CD4-positive, alpha-beta T cell (primary cell): ENCODE measurements around the gene CDHR2. TPM values are rescaled to one million over a fixed set of nuclear protein-coding genes. Genes with fewer than 3 reads are reported as not detected.

Source experiments
- ATAC-seq: fragments of 200-7000 bp; cut with Tn5 transposase; one replicate; pipeline ENCODE4 v1.10.0; 2022; ENCODE audit warnings: mild to moderate bottlenecking; ENCODE audit not compliant: poor library complexity
- CTCF ChIA-PET: fragments of 350-600 bp; sonication (Branson Sonifier 250); formaldehyde crosslinking; loops from one replicate; lab custom pipeline; 2021; ENCODE audit warnings: antibody characterized with exemption, inconsistent platforms; lab: Charles Lee
- POLR2A ChIA-PET: fragments of 350-600 bp; sonication (Branson Sonifier 250); formaldehyde crosslinking; loops from one replicate; lab custom pipeline; 2021; ENCODE audit warnings: antibody characterized with exemption, inconsistent platforms; lab: Charles Lee
- DNase-seq, 14 experiments: peaks; one replicate each; pipeline ENCODE4 v3.0.0-alpha.2; 2013 to 2020; ENCODE audit warnings: mixed read lengths in 2 of 14
- H3K27ac ChIP-seq, 2 donors: one replicate each; pipeline versions ENCODE4 v1.5.1 to v1.7.0; 2013; ENCODE audit warnings: low read length in 2 of 2, low read depth in 1 of 2, mild to moderate bottlenecking in 1 of 2
- H3K27me3 ChIP-seq, 2 experiments: 1 replicate in 1 of 2; 2 replicates in 1 of 2; pipeline versions ENCODE4 v1.6.1 to v1.7.0; 2013; ENCODE audit warnings: low read length in 2 of 2, control low read depth in 1 of 2, mild to moderate bottlenecking in 1 of 2, moderate library complexity in 1 of 2; ENCODE audit not compliant: insufficient read depth in 2 of 2, control insufficient read depth in 1 of 2
- H3K36me3 ChIP-seq: one replicate; pipeline ENCODE4 v1.6.1; 2013; ENCODE audit warnings: low read length, control low read depth; ENCODE audit not compliant: insufficient read depth
- H3K4me1 ChIP-seq: one replicate; pipeline ENCODE4 v1.6.1; 2013; ENCODE audit warnings: low read length, control low read depth; ENCODE audit not compliant: insufficient read depth
- H3K4me3 ChIP-seq: one replicate; pipeline ENCODE4 v1.5.1; 2013; ENCODE audit warnings: mild to moderate bottlenecking, low read length, moderate library complexity
- H3K9me3 ChIP-seq, 2 experiments: 1 replicate in 1 of 2; 2 replicates in 1 of 2; pipeline versions ENCODE4 v1.6.1 to v1.7.0; 2013; ENCODE audit warnings: low read length in 2 of 2, mild to moderate bottlenecking in 2 of 2, control low read depth in 1 of 2, moderate library complexity in 1 of 2; ENCODE audit not compliant: control insufficient read depth in 1 of 2, insufficient read depth in 1 of 2
- H3K27ac Mint-ChIP-seq: one replicate; pipeline ENCODE4 v1.8.0; 2020; ENCODE audit warnings: mixed read lengths
- H3K27me3 Mint-ChIP-seq: one replicate; pipeline ENCODE4 v1.8.0; 2021; ENCODE audit warnings: mixed read lengths
- H3K36me3 Mint-ChIP-seq: one replicate; pipeline ENCODE4 v1.8.0; 2021; ENCODE audit warnings: low read depth, mixed read lengths
- H3K4me1 Mint-ChIP-seq: one replicate; pipeline ENCODE4 v1.8.0; 2021; ENCODE audit warnings: low read depth, mixed read lengths
- H3K4me3 Mint-ChIP-seq: one replicate; pipeline ENCODE4 v1.8.0; 2020; ENCODE audit warnings: mild to moderate bottlenecking, mixed read lengths
- H3K9me3 Mint-ChIP-seq: one replicate; pipeline ENCODE4 v1.8.0; 2020; ENCODE audit warnings: mixed read lengths
- intact Hi-C, 2 experiments: fragments of 100-400 bp; cut with DNase I in 1 of 2; cut with micrococcal nuclease in 1 of 2; formaldehyde crosslinking; loops; one replicate each; pipeline versions ENCODE4 v1.15.1 to v1.9.0; 2023 to 2025; cut with DNase I, micrococcal nuclease
- total RNA-seq, 174 experiments: library from RNA in 2 of 174; stranded (reverse) in 2 of 174; gene quantifications; one replicate each; pipeline ENCODE4 v1.2.3 and lab custom pipeline; 2021 to 2026
- TF ChIP-seq, protein P1 (sequence below): fragments of 200-600 bp; IDR thresholded peaks from one replicate; pipeline ENCODE4 v1.8.0; 2022; ENCODE audit warnings: antibody characterized with exemption, mild to moderate bottlenecking

CDHR2 gene
- total RNA-seq, 2 experiments from 2014 or later: 1.6 to 2.0 TPM

DNA sequence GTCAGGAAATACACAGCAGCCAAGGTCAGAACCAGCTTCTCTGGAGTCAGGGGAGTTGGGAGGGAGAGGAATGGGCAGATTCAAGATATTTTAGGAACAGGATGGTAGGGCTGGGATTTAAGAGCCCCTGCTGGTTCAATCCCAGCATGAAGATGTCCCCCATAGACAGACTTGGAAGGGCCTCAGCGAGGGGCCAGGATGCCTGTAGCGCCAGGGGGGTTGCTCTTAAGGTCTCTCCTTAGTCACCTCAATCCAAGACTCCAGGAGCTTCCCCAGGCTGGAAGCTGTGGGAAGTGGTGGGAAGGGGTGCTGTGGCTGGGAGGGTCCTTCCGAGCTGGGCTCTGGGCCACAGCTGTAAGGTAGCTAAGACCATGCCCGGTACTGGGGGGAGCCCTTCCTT, 90.1 kb downstream of the CDHR2 start:
- Histone ChIP-seq H3K4me1 (no peaks in the 10 kb centered on the region), H3K27me3 (peaks cover 8 to 11% of the 10 kb centered on the region in 2 experiments), H3K27ac (no peak overlapping the region), H3K36me3 (no peaks in the 10 kb centered on the region), H3K9me3 (peaks cover 0 to 5% of the 10 kb centered on the region in 2 experiments), H3K4me3 (no peak overlapping the region)
- TF ChIP-seq, protein P1, sequence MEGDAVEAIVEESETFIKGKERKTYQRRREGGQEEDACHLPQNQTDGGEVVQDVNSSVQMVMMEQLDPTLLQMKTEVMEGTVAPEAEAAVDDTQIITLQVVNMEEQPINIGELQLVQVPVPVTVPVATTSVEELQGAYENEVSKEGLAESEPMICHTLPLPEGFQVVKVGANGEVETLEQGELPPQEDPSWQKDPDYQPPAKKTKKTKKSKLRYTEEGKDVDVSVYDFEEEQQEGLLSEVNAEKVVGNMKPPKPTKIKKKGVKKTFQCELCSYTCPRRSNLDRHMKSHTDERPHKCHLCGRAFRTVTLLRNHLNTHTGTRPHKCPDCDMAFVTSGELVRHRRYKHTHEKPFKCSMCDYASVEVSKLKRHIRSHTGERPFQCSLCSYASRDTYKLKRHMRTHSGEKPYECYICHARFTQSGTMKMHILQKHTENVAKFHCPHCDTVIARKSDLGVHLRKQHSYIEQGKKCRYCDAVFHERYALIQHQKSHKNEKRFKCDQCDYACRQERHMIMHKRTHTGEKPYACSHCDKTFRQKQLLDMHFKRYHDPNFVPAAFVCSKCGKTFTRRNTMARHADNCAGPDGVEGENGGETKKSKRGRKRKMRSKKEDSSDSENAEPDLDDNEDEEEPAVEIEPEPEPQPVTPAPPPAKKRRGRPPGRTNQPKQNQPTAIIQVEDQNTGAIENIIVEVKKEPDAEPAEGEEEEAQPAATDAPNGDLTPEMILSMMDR: no peak
- ChIA-PET CTCF (no interaction called here), POLR2A (no interaction called here)
- Mint-ChIP-seq H3K9me3 (no peaks in the 10 kb centered on the region), H3K36me3 (no peaks in the 10 kb centered on the region), H3K4me1 (no peaks in the 10 kb centered on the region), H3K4me3 (no peak overlapping the region), H3K27me3 (peaks cover 31% of the 10 kb centered on the region), H3K27ac (no peak overlapping the region)
- DNase-seq: no peak
- no peak for ATAC-seq
- intact Hi-C loops: no loop called here

DNA sequence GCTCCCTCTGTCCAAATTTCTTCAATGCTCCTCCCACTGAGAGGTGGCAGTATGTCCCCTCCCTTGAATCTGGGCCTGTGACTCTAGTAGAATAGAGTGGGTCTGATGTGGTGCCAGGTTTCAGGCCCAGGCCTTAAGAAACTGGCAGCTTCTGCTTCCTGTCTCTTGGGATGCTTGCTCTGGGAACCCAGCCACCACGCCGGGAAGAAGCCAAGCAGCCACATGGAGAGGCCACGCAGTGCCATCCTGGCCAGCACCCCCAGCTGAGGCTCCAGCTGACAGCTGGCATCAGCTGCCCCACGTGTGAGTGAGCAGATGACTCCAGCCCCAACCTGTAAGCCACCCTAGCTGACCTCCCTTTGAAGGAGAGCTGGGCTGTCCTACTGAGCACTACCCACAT, 90.8 kb downstream of the CDHR2 start:
- DNase-seq (no peak), ATAC-seq (no peak)
- H3K4me3 ChIP-seq: no peak overlapping the region
- H3K4me1 ChIP-seq: no peaks in the 10 kb centered on the region
- Mint-ChIP-seq H3K27ac (no peak overlapping the region), H3K4me1 (peaks cover 4% of the 10 kb centered on the region), H3K27me3 (peaks cover 26% of the 10 kb centered on the region), H3K36me3 (no peaks in the 10 kb centered on the region), H3K9me3 (no peaks in the 10 kb centered on the region), H3K4me3 (no peak overlapping the region)
- H3K27ac ChIP-seq: no peak overlapping the region
- H3K36me3 ChIP-seq: no peaks in the 10 kb centered on the region
- ChIA-PET CTCF (no interaction called here), POLR2A (no interaction called here)
- TF ChIP-seq, protein P1: no peak
- peaks cover 5 to 7% of the 10 kb centered on the region in 2 experiments for H3K27me3 ChIP-seq
- H3K9me3 ChIP-seq: peaks cover 0 to 3% of the 10 kb centered on the region in 2 experiments
- intact Hi-C loops: loop anchor here in 1 of 2 experiments (10.0 kb wide), 1 partner anchor 1565 kb away; the partner anchor contains the start of gene HNRNPAB

DNA sequence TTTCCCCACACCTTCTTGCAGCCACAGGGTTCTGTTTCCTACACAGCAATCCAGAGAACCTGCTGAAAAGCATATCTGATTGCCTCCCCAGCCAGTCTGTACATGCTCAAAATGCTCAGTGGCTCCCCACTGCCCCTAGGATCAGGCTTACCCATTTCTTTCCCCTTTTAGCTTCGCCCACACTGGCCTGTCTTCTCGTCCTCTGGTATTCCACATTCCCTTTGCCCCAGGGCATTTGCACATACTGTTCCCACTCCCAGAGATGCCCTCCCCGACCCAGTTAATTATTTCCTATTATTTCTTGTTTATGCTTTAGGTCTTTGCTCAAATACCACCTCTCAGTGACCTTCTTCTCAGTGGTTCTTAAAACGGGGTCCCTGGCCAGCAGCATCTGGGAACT, 91.5 kb downstream of the CDHR2 start:
- ATAC-seq: no peak
- H3K9me3 ChIP-seq: no peaks in the 10 kb centered on the region
- no peak for DNase-seq
- no peaks in the 10 kb centered on the region for H3K36me3 Mint-ChIP-seq
- peaks cover 0 to under 1% of the 10 kb centered on the region in 2 experiments for H3K27me3 ChIP-seq
- POLR2A ChIA-PET: no interaction called here
- H3K4me3 Mint-ChIP-seq: no peak overlapping the region
- no peaks in the 10 kb centered on the region for H3K36me3 ChIP-seq
- intact Hi-C loops: loop anchor here in 1 of 2 experiments (10.0 kb wide), 1 partner anchor 1564 kb away; the partner anchor contains the start of gene HNRNPAB
- H3K27ac ChIP-seq: no peak overlapping the region
- H3K4me1 ChIP-seq: no peaks in the 10 kb centered on the region
- peaks cover 5% of the 10 kb centered on the region for H3K4me1 Mint-ChIP-seq
- peaks cover 20% of the 10 kb centered on the region for H3K27me3 Mint-ChIP-seq
- no peak overlapping the region for H3K27ac Mint-ChIP-seq
- no peaks in the 10 kb centered on the region for H3K9me3 Mint-ChIP-seq
- CTCF ChIA-PET: no interaction called here
- TF ChIP-seq, protein P1: no peak
- H3K4me3 ChIP-seq: no peak overlapping the region
